GM21447 (cell line): ENCODE results near the gene CAPN12.

Experiments used
- ATAC-seq: cut with Tn5 transposase; IDR thresholded peaks from one replicate; pipeline ENCODE4 v1.9.1; 2021; ENCODE audit not compliant: unreplicated experiment

CAPN12 gene

DNA sequence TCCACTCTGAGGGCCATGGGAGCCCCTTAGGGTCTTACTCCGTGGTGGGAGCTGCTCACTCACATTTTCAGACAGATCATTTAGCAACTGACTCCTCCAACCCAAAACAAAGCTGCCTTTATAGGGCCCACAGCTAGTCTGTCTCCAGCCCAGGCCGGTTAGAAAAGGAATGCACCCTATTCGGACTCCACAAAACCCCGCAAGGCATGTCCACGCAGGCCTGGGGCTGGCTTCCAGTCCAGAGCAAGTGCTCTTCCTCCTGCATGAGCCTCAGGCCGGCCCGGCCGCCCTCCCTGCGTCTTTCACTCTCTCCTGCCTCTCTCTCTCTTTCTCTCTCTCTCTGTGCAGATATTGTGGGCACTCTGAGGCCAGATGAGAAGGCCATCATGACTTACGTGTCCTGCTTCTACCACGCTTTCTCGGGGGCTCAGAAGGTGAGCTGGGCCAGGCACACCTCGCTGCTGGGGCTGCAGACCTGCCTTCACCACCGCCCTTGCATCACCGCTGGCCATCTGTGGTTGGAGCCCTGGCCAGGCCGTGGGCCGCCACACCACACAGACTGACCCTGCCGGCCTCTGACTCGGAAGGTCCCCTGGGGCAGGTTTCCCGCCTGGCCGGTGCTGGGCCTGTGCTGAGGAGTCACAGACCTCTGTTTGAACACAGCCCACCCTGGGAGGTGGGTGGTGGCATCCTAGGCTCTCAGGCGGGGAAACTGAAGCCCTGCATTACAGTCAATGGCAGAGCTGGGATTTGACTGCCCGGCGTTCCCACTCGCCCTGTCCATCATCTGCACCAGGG, 33.1 kb downstream of the CAPN12 start:
- ATAC-seq: no peak

DNA sequence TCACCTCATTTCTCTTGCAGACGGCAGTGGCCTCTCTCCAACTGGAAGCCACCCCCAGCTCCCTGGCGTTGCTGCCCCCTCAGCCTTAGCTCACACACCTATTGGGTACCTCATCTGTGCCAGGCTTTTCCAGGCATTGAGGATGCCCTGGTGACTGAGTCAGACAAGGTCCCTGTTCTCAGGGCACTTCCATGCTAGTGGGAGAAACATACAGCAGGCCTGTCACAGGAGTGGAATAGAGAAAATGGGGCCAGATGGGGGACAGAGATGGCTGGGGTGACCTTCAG, 33.9 kb downstream of the CAPN12 start:
- no peak for ATAC-seq

- no peak for ATAC-seq
These were observed 34.4 kb downstream of the CAPN12 start for GRCh38 chr19:38709671-38710415.

DNA sequence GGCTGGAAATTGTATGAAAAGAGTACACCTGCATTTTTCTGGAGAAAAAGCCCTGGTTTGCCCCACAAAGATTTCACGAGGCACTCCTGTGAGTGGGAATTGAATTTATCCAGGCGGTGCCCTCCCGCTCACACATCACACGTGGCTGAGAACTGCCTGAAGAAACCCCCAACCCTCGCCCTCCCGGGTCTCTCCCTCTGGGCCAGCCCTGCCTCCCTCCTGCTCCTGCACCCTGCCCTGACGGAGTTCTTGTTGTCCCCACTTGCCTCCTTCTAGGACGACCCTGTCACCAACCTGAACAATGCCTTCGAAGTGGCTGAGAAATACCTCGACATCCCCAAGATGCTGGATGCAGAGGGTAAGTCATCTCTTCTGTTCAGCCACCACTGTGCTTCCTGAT, 35.2 kb downstream of the CAPN12 start:
- no peak for ATAC-seq

DNA sequence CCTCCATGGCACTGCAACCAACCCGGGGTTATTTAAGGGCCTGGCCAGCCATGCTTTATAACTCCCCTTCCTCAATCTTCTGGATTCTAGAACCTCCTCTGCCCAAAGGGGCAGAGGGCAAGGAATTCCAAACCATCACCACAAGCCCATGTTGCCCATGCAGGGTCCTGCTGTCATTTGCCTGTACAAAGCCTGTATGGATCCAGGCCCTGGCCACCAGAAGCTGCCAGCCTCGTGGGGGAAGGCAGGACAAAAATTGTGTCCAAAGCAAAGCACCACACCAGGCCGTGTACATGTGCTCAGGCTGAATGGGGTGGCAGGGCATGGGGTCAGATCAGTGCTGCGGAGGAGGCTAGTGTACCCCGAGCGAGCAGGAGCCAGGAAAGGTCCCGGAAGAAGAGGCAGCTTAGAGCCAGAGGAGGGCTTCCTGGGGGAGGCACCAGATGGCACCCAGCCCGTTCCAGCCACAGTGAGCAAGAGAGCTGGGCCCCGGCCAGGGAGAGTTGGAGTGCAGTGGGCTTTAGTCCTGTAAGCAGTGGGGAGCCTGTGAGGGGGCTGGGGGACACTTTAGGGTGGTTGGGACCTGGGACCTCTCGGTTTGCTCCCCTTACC, 35.8 kb downstream of the CAPN12 start:
- ATAC-seq: no peak

DNA sequence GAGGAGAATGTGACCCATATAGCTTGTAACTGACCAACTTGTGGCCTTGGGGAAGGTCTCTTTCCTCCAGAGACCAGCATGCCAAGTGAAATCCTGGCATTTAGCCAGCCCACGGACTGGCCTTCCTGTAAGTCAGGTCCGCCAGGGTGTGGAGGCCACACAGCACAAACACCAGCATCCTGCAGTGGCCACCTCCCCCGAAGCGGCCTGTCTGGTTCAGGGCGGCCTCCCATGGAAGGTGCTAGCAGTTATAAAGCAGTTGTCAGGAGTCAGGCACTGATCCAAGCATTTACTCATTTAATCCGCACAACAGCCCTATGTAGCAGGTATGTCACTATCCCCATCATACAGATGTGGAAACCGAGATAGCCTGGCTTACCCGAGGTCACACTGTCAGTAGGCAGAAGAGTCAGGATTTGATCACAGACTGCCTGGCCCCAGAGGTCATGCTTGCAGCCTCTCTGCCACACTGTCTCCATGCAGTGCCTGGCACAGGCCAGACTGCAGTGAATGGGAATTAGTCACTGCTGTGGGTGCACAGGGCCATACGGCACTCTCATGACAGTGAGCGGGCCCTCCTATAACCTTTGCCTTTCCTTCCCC, 36.7 kb downstream of the CAPN12 start:
- ATAC-seq: no peak

GRCh38 chr19:38706792-38707511, 37.3 kb downstream of the CAPN12 start:
- ATAC-seq: no peak

DNA sequence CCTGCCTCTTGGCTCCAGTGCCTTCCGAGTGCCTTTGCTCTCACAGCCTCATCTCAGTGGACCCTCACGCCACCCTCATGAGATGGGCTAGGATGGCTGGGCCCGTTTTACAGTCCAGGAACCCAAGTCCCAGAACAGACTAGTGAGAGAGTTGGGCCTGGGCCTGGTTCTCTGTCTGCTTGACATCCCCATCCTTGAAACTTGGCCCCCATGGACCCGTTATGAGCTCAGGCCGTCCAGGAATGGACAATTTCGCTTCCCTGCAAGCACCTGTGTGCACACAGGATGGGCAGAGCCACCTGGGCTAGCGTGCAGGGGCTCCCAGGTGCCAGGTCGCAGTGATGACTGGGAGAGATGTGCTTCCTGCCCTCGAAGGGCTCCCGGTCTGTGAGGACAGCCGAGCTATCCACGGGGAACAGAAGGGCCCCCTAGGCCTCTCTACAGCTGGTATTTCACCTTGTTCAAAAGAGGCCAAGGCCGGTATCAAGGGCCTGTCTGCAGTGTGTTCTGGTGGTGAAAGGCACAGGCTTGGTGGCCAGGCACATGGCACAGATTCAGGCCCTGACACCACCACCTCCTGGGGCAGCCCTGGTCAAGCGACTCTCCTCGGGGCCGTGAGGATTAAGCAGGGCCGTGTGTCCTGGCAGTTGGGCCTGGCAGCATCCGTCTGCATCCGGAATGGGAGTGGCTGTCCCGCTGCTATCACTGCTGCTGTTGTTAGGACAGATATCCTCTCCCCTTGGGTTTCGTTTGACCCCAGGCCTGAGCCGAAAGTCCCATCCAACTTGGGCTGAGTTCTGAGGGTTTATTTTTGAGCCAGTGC, 38.9 kb downstream of the CAPN12 start:
- no peak for ATAC-seq

GRCh38 chr19:38704488-38705026, 39.7 kb downstream of the CAPN12 start:
- ATAC-seq: no peak

DNA sequence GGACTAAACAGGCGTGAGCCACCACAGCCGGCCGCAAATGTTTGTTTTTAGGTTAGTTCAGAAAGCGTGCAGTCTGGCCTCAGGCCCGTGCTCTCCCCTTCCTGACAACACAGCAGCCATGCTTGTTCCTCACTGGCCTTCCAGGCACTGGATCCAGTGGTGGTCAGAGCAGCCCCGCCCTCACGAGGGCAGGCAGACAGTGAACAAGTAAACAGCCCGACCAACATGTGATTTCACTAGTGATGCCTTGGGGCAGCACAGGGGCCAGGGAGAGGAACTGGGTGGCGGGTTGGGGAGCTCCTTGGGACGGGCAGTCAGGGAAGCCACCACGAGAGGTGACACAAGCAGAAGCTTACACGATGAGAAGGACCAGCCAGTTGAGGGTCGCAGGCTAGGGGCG, 40.8 kb downstream of the CAPN12 start:
- no peak for ATAC-seq

DNA sequence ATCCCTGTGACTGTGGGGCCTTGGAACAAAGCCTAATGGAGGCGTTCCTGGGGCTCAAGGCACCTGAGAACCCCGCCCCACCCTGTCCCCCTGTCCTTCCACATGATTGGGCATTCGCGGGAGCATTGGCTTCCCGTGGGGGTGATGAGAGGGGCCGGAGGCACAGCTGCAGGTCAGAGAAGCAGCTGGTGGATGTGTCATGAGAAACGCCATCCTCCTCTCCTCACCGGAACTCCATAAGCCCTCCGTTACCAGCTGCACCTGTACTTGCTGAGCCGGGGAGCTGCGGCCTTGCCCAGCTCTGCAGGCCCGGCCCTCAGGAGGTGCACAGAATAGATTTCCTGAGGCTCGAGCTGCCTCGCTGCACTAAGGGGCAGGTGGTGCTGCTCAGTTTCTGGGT, 42.0 kb downstream of the CAPN12 start:
- no peak for ATAC-seq

- no peak for ATAC-seq
These were observed 42.7 kb downstream of the CAPN12 start for GRCh38 chr19:38701455-38702063.

- ATAC-seq: no peak
These were observed 43.3 kb downstream of the CAPN12 start for GRCh38 chr19:38700902-38701454.

DNA sequence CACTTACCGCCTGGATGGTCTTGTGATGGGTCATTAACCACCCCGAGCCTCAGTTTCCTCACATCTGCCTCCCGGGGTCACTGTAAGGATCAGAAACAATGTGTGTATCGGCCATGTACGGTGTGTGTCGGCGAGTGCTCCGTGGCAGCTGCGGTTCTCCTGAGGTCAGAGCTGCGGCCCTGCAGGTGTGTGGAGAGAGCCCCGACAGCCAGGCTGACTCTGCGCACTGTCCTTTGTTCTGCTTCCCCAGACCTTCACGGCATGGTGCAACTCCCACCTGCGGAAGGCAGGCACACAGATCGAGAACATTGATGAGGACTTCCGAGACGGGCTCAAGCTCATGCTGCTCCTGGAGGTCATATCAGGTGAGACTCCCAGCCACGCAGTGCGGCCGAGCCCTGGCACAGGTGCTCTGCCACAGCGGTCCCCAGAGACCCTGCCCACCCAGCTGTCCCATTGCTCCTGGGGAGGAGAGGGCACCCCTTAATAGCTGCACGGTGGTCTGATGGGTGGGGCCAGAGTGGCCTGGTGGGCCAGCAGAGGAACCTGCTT, 43.8 kb downstream of the CAPN12 start:
- no peak for ATAC-seq

GRCh38 chr19:38699647-38700349, 44.5 kb downstream of the CAPN12 start:
- no peak for ATAC-seq

- ATAC-seq: no peak
These were observed 45.3 kb downstream of the CAPN12 start for GRCh38 chr19:38699027-38699346.

- ATAC-seq: no peak
These were observed 45.8 kb downstream of the CAPN12 start for GRCh38 chr19:38698225-38699026.

GRCh38 chr19:38697641-38698071, 46.6 kb downstream of the CAPN12 start:
- no peak for ATAC-seq
